ENCODE data around the gene SEC14L2.

Gene SEC14L2

DNA sequence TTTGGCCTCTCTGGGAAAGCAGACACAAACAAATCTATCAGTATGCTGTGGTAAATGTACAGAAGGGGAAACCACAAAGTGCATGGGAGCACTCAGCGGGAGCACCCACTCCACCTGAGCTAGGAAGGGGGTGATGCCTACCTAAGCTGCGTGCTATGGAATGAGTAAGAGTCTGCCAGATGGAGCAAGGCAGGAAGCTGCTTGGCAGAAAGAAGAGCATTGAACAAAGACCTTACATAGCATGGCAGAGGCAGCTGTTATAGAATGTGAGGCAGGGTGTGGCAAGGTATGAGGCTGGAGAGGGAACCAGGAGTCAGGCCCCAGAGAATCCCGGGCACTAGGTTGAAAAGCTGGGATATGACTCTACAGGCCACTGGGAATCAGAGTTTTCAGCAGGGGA is 15.0 kb downstream of the SEC14L2 start:
- no peak overlapping the region for H3K27ac ChIP-seq
- TF ChIP-seq, protein P1, sequence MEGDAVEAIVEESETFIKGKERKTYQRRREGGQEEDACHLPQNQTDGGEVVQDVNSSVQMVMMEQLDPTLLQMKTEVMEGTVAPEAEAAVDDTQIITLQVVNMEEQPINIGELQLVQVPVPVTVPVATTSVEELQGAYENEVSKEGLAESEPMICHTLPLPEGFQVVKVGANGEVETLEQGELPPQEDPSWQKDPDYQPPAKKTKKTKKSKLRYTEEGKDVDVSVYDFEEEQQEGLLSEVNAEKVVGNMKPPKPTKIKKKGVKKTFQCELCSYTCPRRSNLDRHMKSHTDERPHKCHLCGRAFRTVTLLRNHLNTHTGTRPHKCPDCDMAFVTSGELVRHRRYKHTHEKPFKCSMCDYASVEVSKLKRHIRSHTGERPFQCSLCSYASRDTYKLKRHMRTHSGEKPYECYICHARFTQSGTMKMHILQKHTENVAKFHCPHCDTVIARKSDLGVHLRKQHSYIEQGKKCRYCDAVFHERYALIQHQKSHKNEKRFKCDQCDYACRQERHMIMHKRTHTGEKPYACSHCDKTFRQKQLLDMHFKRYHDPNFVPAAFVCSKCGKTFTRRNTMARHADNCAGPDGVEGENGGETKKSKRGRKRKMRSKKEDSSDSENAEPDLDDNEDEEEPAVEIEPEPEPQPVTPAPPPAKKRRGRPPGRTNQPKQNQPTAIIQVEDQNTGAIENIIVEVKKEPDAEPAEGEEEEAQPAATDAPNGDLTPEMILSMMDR (conservative IDR thresholded peaks at IDR 0.05) = no peak

DNA sequence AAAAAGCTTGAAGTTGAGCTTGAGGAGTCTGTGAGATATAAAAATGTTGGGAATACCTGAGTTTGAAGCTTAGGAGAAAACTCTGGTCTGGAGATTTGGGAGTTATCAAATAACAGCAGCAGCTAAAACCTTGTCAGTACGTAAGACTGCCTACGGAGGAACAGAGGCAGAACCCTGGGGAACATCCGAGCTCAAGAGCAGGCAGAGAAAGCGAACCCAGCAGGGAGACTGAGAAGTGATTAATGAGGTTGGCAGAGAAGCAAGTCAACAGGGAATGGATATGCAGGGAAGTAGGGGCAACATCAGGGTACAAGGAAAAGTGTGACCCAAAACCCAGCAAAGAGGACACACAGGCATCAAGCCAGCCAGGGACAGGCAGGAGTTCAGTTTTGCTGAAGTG is 16.2 kb downstream of the SEC14L2 start:
- H3K27ac ChIP-seq = no peak overlapping the region
- TF ChIP-seq, protein P1 (conservative IDR thresholded peaks at IDR 0.05) = no peak

DNA sequence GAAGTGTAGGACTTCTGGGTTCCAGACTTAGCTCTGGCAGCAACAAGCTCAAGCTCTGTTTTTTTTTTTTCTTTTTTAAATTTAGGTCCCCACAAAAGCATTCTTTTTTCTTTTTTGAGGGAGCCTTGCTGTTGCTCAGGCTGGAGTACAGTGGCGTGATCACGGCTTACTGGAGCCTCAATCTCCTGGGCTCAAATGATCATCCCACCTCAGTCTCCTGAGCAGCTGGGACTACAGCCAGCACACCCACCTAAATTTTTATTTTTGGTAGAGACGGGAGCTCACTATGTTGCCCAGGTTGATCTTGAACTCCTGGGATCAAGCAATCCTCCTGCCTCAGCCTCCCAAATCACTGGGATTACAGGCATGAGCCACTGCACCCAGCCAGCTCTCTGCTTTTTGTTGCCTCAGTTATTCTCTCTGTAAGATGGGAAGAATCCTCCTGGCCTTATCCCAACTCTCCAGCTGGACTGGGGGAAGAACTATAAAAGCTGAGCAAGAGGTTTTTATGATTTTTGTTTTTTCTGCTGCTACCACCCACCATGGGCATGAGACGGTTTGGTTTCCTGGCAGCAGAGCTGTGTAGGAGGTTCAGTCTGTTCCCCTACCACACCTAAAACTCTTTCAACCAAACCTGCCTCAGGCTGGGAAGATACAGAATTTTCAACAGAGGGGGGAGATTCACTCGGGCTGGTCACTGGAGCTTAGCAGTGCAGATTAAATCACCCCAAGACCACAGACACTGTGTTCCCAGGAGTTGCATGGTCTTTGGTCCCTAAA is 17.1 kb downstream of the SEC14L2 start:
- H3K27ac ChIP-seq = no peak overlapping the region
- TF ChIP-seq, protein P1 (conservative IDR thresholded peaks at IDR 0.05) = no peak

DNA sequence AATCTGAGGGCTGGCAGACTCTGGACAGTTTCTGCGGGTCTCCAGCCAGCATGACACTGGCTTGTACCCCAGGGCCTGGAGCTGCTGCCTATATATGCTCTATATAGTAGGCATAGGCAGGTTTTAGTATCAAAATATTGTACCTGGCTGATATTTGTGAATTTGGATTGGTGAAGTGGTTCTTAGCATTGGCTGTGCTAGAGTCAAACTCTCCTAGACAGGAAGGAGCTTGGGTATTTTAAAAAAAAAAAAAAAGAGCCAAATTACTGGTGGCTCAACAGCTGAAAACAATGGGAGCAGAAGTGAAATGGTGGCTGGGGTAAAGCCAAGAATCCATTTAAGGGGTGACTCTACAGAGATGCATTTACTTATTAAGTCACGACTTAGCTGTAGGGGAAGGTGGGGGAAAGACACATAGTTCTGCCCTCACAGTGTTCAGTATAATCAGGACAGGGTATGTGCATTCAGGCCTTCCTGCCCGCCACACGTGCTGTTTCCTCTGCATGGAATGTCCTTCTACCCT is 17.8 kb downstream of the SEC14L2 start:
- H3K27ac ChIP-seq = no peak overlapping the region; the same call in 1 of the 2 replicates
- TF ChIP-seq, protein P1 (conservative IDR thresholded peaks at IDR 0.05) = no peak

DNA sequence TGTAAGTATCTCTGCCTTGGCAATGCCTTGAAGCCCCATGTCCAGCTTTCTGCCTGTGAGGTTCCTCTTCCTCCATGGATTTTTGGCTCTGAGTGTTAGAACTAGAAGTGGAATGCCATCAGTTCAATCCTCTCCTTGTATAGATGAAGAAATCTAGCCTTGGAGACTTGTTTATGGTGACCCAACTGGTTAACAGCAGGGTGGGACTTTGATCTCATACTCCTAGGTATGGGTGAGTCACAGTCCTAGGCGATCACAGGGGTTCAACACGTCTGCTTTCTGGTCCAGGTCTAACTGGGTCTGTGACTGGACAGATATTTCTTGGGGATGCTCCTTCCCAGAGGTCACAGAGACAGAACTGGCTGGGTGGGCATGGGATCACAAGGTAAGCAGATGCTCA is 19.6 kb downstream of the SEC14L2 start:
- H3K27ac ChIP-seq = peak overlapping the region; percentile 58
- TF ChIP-seq, protein P1 (conservative IDR thresholded peaks at IDR 0.05) = no peak

DNA sequence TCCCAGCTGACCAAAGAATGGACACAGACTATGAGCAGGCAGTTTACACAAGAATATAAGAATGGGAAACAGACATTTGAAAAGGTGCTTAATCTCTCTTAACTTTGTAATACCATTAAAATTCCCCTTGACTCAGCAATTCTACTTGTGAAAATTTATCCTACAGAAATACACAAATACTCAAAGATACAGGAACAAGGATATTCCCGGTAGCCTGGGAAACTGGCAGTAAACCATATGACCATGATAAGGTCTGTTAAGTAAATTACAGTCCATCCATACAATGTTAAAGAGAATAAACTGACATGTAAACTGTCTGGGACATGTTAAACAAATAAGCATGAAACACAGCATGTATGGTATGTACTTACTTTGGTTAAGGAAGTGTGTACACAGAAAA is 20.0 kb downstream of the SEC14L2 start:
- peak overlapping the region; percentile 58 for H3K27ac ChIP-seq
- TF ChIP-seq, protein P1 (conservative IDR thresholded peaks at IDR 0.05) = no peak

DNA sequence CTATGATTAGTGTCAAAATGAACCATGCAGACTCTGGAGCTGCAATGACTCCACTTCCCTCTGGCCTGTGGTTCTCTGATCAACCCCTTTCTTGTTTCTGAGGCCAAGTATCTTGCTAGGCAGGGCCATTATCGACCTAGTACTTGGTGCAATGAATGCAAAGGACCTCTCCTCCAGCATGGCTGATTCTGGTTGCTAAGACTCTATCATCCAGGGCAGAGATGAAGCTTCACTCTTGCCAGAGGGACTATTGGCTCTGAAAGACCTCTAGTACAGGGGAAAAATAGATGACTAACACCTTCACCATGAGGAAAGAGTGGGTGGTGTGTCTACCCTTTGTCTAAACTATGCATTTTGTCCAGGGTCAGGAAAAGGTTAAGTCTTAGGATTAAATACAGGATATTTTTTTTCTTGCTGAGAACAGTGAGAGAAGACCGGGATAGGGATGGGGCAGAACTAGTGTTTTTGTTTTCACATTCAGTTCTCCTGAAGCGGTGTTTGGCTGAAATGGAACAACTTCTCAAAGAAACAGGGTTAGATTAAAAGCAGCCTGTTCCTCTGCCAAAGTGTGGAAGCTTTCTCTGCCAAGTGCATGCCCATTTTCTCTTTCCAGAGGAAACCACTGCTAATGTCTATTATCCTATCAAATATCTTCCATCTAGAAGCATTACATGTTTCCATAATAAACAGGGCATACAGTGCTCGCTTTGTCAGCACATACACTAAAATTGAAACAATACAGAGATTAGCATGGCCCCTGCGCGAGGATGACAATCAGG is 23.7 kb downstream of the SEC14L2 start:
- TF ChIP-seq, protein P1 (conservative IDR thresholded peaks at IDR 0.05) = no peak
- peak overlapping the region; percentile 95 for H3K27ac ChIP-seq

Data from VCaP (cell line).